KMS-11 (cell line): ENCODE data around the gene MON1B.
"Not testable (repeated sequence)": the region's sequence is repeated elsewhere in the genome, so short reads cannot be mapped to it uniquely, and the experiment has no call there.

Experiments
- H2AFZ ChIP-seq: fragments of 200-600 bp; sonication (generic); 2 replicates; pipeline ENCODE4 v1.6.1; 2016; ENCODE audit warnings: antibody characterized with exemption, mixed run types, low read depth
- H3K27ac ChIP-seq: fragments of 200-600 bp; sonication (generic); 2 replicates; pipeline ENCODE4 v1.6.1; 2016; ENCODE audit warnings: mild to moderate bottlenecking, mixed run types
- H3K27me3 ChIP-seq: fragments of 200-600 bp; sonication (generic); 2 replicates; pipeline ENCODE4 v1.6.1; 2017; ENCODE audit warnings: mild to moderate bottlenecking, low read depth, mixed run types, moderate library complexity; ENCODE audit not compliant: insufficient read depth
- H3K36me3 ChIP-seq: fragments of 200-600 bp; sonication (generic); 2 replicates; pipeline ENCODE4 v1.6.1; 2017; ENCODE audit warnings: mild to moderate bottlenecking, mixed run types; ENCODE audit not compliant: insufficient read depth
- H3K4me1 ChIP-seq: fragments of 200-600 bp; sonication (generic); 2 replicates; pipeline ENCODE4 v1.6.1; 2016; ENCODE audit warnings: mild to moderate bottlenecking, low read depth, mixed run types; ENCODE audit not compliant: poor library complexity, severe bottlenecking
- H3K4me2 ChIP-seq: fragments of 200-600 bp; sonication (generic); 2 replicates; pipeline ENCODE4 v1.7.0; 2016; ENCODE audit warnings: mild to moderate bottlenecking, mixed run types
- H3K4me3 ChIP-seq: fragments of 200-600 bp; sonication (generic); IDR thresholded peaks from 2 replicates; pipeline ENCODE4 v1.6.1; 2017; ENCODE audit warnings: low read depth, low read length, mixed read lengths; ENCODE audit not compliant: insufficient read depth
- H3K79me2 ChIP-seq: fragments of 200-600 bp; sonication (generic); 2 replicates; pipeline ENCODE4 v1.6.1; 2016; ENCODE audit warnings: low read depth, mixed run types; ENCODE audit not compliant: insufficient read depth
- H3K9ac ChIP-seq: fragments of 200-600 bp; sonication (generic); 2 replicates; pipeline ENCODE4 v1.6.1; 2016; ENCODE audit warnings: mild to moderate bottlenecking, mixed run types
- H4K20me1 ChIP-seq: fragments of 200-600 bp; sonication (generic); 2 replicates; pipeline ENCODE4 v1.6.1; 2016; ENCODE audit warnings: mild to moderate bottlenecking, mixed run types; ENCODE audit not compliant: insufficient read depth
- CTCF ChIP-seq: fragments of 200-600 bp; sonication (generic); conservative IDR thresholded peaks from 2 replicates; pipeline ENCODE4 v1.6.1; 2017; ENCODE audit warnings: low read depth, mild to moderate bottlenecking, antibody characterized with exemption, low read length, moderate library complexity, mixed read lengths

The MON1B gene

DNA sequence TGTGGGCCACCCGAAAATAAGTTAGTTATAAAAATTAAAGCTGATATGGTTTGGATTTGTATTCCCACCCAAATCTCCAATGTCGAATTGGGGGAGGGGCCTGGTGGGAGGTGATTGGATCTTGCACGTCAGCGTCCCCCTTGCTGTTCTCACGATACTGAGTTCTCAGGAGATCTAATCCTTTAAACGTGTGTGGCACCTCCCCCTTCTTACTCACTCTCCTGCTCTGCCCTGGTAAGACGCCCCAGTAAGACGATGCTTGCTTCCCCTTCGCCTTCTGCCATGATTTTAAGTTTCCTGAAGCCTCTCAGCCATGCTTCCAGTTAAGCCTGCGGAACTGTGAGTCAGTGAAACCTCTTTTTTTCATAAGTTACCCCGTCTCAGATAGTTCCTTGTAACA, 43.6 kb downstream of the MON1B start:
- H2AFZ ChIP-seq, result no peak overlapping the region
- TF ChIP-seq CTCF, result no peak
- H3K27me3 ChIP-seq, result no peaks in the 10 kb centered on the region
- no peaks in the 10 kb centered on the region for H3K36me3 ChIP-seq
- H3K79me2 ChIP-seq, result no peaks in the 10 kb centered on the region
- no peak overlapping the region for H3K27ac ChIP-seq
- H4K20me1 ChIP-seq, result no peaks in the 10 kb centered on the region
- peaks cover 5% of the 10 kb centered on the region for H3K4me1 ChIP-seq
- H3K4me2 ChIP-seq, result no peak overlapping the region
- H3K9ac ChIP-seq, result no peak overlapping the region
- no peak overlapping the region for H3K4me3 ChIP-seq

DNA sequence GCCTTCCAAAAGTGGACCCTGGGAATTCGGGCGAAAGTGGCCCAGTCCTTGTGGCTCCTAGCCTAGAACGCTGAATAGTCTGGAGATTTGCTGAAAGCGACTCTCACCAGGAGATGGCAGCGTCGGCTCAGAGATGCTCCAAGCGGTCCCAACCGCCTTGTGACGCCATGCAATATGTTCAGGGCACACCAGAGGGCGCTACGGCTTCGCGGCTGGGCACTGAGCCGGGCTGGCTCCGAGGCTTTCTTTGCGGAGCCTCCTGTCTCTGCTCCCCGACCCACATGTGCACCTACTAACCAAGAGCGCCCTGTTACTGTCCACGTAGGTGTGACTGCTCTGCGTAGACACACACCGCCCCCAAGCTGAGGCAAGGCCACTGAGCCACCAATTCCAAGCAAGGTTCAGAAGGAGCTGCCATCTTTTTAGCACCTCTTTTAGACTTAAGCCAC, 45.1 kb downstream of the MON1B start:
- Histone ChIP-seq H4K20me1 (no peaks in the 10 kb centered on the region), H3K9ac (no peak overlapping the region), H3K4me3 (no peak overlapping the region), H3K27me3 (no peaks in the 10 kb centered on the region), H3K4me2 (peak overlapping the region; percentile 41; the same call in 1 of the 2 replicates), H3K4me1 (peaks cover 3% of the 10 kb centered on the region), H2AFZ (peak overlapping the region; percentile 69), H3K36me3 (no peaks in the 10 kb centered on the region), H3K79me2 (no peaks in the 10 kb centered on the region), H3K27ac (no peak overlapping the region)
- TF ChIP-seq CTCF, result peak; percentile 96

DNA sequence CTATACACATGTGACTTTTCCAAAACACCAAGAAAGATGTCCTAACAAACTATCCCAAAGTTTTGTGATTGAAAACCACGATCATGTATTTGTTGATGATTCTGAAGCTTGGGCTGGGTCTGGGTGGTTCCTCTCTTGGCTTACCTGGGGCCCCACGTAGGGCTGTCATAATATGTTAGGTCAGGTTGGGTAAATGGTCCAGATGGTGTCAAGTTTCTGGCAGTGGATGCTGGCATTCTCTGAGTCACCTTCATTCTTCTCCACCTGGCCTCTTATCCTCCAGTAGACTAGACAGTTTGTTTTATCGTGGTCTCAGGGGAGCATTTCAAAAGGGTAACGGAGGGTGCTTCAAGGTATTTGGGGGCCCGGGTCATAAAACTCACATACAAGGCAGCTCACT, 47.6 kb downstream of the MON1B start:
- no peaks in the 10 kb centered on the region for H3K36me3 ChIP-seq
- no peak for TF ChIP-seq CTCF
- H3K79me2 ChIP-seq, result no peaks in the 10 kb centered on the region
- H4K20me1 ChIP-seq, result no peaks in the 10 kb centered on the region
- H2AFZ ChIP-seq, result no peak overlapping the region
- no peak overlapping the region for H3K4me3 ChIP-seq
- H3K4me2 ChIP-seq, result no peak overlapping the region
- no peaks in the 10 kb centered on the region for H3K4me1 ChIP-seq
- H3K27ac ChIP-seq, result no peak overlapping the region
- no peaks in the 10 kb centered on the region for H3K27me3 ChIP-seq
- H3K9ac ChIP-seq, result no peak overlapping the region

GRCh38 chr16:77242471-77242870, 51.5 kb downstream of the MON1B start:
- not testable (repeated sequence) for H2AFZ ChIP-seq, H3K4me3 ChIP-seq, H3K79me2 ChIP-seq

DNA sequence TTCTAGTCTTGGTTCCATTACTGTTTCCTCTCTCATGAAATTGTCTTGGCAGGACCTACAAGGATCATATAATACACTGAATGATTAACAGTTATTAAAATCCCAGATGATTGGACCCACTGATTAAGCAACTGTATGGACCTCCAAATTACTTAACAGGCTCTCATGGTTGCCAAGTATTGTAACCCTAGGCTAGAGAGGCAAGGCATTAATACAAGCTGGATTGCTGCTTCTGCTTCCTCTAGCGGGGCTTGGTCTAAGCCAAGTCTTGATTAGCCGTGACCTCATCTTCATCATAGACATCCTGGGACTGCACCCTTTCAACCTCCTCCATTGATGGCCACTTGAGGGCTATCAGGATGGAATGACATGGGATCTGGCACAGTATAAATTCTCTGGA, 55.2 kb downstream of the MON1B start:
- no peaks in the 10 kb centered on the region for H3K79me2 ChIP-seq
- no peak for TF ChIP-seq CTCF
- no peak overlapping the region for H3K27ac ChIP-seq
- no peaks in the 10 kb centered on the region for H4K20me1 ChIP-seq
- no peak overlapping the region for H3K4me2 ChIP-seq
- H3K4me3 ChIP-seq, result no peak overlapping the region
- H3K27me3 ChIP-seq, result no peaks in the 10 kb centered on the region
- H3K36me3 ChIP-seq, result no peaks in the 10 kb centered on the region
- H3K9ac ChIP-seq, result no peak overlapping the region
- no peaks in the 10 kb centered on the region for H3K4me1 ChIP-seq
- no peak overlapping the region for H2AFZ ChIP-seq

More at GRCh38 chr16:77242471-77242870, 51.5 kb downstream of the MON1B start:
- not testable (repeated sequence) for H3K27me3 ChIP-seq, H4K20me1 ChIP-seq, H3K36me3 ChIP-seq, H3K9ac ChIP-seq, H3K27ac ChIP-seq, H3K4me1 ChIP-seq, H3K4me2 ChIP-seq
